Cardiac muscle cell (in vitro differentiated cells and primary cell): ENCODE measurements around the gene SLF2. TPM values are rescaled to one million over a fixed set of nuclear protein-coding genes. Genes with fewer than 3 reads are reported as not detected.
A peak's percentile ranks its signal among the peaks of the same experiment; 100 is the strongest.

Experiments
- DNase-seq, 2 donors: peaks; one replicate each; pipeline versions ENCODE4 v3.0.0 to v3.0.0-alpha.2; 2010 to 2017; ENCODE audit warnings: low read depth in 1 of 2, low spot score in 1 of 2
- H3K27ac ChIP-seq: fragments of 200-600 bp; sonication (generic); 2 replicates; pipeline ENCODE4 v1.5.1; 2016
- H3K27me3 ChIP-seq: fragments of 200-600 bp; sonication (generic); 2 replicates; pipeline ENCODE4 v1.6.0; 2016; ENCODE audit warnings: control low read depth
- H3K36me3 ChIP-seq: fragments of 200-600 bp; sonication (generic); 2 replicates; pipeline ENCODE4 v1.5.1; 2016; ENCODE audit warnings: control low read depth
- H3K4me1 ChIP-seq: fragments of 200-600 bp; sonication (generic); 2 replicates; pipeline ENCODE4 v1.8.1; 2017; ENCODE audit warnings: low read depth, mild to moderate bottlenecking, mixed run types
- H3K4me3 ChIP-seq: fragments of 200-600 bp; sonication (generic); 2 replicates; pipeline ENCODE4 v1.5.1; 2016; ENCODE audit warnings: mild to moderate bottlenecking
- H3K9me3 ChIP-seq: fragments of 200-600 bp; sonication (generic); 2 replicates; pipeline ENCODE4 v1.5.1; 2017; ENCODE audit warnings: low read depth, mild to moderate bottlenecking, control low read depth
- polyA plus RNA-seq: library from polyadenylated mRNA; unstranded; fragments of >200 nt; fragmentation: Nextera tagmentation; extraction: Ambion mirVana; gene quantifications from 2 replicates; pipeline ENCODE4 v1.2.1, GENCODE V29; 2016
- total RNA-seq: library from RNA; depleted of rRNA; stranded (reverse); fragments of >200 nt; gene quantifications from 2 replicates; pipeline ENCODE4 v1.2.3, GENCODE V29; 2016
- TF ChIP-seq, protein P1 (sequence below): IDR thresholded peaks from 2 replicates; pipeline ENCODE4 v1.5.1; 2012; ENCODE audit warnings: low read depth, mild to moderate bottlenecking, low read length

The SLF2 gene
- total and polyA plus RNA-seq, 2 experiments from 2014 or later, result 33.7 to 37.8 TPM

DNA sequence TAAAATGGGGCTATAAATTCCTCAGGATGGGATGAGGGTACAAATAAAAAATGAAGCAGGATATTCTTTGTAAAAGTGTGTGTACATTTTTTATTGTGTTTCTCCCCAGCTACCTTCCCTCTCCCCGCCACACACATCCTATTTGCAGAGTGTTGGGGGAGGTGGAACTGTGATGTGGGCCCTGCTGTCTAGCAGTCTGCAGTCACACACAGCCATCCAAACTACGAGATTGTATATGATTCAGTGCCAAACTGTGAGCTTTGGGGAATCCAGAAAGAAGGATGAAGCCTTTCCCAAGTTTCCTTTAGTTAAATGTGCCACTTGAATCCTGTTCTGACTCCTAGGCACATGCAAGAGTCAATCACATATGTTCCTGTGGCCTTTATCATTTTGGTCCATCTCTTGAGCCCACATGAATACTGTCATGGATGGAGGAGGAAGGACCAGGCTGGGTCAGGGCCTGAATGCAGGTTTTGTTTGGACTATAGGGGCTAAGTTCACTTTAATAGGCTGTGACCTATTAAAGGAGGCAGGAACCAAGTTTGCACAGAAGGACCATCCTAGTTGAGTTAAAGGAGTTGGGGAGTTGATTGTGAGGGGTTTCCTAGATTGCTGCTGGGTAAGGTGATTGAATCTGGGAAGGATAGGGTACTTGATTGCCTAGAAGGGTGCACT, 55.4 kb downstream of the SLF2 start:
- peaks cover 9% of the 10 kb centered on the region for H3K4me1 ChIP-seq
- no peaks in the 10 kb centered on the region for H3K27me3 ChIP-seq
- no peaks in the 10 kb centered on the region for H3K9me3 ChIP-seq
- no peak overlapping the region for H3K27ac ChIP-seq
- peaks cover 1% of the 10 kb centered on the region for H3K36me3 ChIP-seq
- no peak overlapping the region for H3K4me3 ChIP-seq
- no peak for DNase-seq
- TF ChIP-seq, protein P1, sequence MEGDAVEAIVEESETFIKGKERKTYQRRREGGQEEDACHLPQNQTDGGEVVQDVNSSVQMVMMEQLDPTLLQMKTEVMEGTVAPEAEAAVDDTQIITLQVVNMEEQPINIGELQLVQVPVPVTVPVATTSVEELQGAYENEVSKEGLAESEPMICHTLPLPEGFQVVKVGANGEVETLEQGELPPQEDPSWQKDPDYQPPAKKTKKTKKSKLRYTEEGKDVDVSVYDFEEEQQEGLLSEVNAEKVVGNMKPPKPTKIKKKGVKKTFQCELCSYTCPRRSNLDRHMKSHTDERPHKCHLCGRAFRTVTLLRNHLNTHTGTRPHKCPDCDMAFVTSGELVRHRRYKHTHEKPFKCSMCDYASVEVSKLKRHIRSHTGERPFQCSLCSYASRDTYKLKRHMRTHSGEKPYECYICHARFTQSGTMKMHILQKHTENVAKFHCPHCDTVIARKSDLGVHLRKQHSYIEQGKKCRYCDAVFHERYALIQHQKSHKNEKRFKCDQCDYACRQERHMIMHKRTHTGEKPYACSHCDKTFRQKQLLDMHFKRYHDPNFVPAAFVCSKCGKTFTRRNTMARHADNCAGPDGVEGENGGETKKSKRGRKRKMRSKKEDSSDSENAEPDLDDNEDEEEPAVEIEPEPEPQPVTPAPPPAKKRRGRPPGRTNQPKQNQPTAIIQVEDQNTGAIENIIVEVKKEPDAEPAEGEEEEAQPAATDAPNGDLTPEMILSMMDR, result no peak

DNA sequence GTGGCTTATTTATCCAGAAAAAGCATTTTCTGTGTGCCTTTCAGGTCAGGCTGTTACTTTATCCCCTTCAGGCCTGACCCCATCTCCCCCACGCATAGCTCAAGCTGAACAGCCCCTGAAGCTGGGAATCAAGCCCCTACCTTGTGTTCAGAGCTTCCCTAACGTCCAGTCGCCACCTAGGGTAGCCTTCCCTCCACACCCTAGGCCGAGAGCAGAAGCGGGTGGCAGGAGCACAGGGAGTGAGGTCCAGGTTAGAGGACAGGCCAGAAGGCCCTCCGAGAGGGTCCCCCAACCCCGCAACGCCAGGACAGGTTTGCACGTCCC, 56.1 kb downstream of the SLF2 start:
- TF ChIP-seq, protein P1, result no peak
- no peaks in the 10 kb centered on the region for H3K27me3 ChIP-seq
- H3K36me3 ChIP-seq, result no peaks in the 10 kb centered on the region
- no peak for DNase-seq
- H3K4me3 ChIP-seq, result peak overlapping the region; percentile 81
- H3K4me1 ChIP-seq, result peaks cover 9% of the 10 kb centered on the region
- no peaks in the 10 kb centered on the region for H3K9me3 ChIP-seq
- no peak overlapping the region for H3K27ac ChIP-seq

DNA sequence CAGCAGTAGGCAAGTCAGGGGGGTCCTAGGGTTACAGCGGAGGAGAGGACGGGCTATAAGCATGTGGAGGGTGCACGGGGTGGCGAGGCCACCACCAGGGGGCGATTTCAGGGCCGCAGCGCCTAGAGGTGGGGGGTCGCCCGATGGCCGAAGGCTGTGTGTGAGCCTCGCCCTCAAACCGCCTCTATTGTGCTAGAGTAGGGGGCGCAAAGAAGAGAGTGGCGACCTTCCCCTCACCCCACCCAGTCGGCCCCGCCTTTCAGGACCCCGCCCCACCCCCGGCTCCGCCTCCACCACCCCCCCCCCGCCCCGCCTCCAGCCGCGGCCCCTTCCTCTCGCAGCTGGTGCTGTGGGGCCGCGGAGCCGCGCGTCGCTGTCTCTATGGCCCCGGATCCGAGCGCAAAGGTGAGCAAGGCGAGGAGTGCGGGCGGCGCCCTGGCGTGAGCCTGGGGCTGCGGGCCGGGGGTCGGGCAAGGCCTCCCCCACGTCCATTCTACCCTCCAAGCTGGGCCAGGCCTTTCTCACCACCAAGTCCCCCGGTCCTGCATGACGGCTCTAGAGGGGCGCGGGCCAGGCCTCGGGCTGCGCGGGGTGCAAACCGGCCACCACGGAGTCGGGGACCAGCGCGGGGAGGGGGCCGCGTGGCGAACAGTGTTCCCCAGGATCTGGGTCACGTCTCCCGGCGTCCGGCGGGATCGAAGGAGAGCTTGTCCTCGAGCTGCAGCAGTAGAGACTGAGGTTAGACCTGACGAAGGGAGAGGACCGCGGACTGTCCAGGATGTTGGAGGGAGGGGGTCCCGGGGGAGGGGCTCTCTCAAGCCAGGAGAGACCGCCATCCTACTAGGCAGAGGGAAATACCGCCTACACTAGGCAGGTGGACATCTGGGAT, 56.7 kb downstream of the SLF2 start, which contains the start of gene SEMA4G:
TSS of gene SEMA4G (plus strand) at position 318 of the 889 bp plus-strand sequence. CDS start 3,409 bp downstream, outside the sequence.
- Histone ChIP-seq H3K27me3 (no peaks in the 10 kb centered on the region), H3K9me3 (no peaks in the 10 kb centered on the region), H3K36me3 (no peaks in the 10 kb centered on the region), H3K4me3 (peak within 1 kb of the TSS; percentile 81), H3K4me1 (peaks cover 9% of the 10 kb centered on the region), H3K27ac (no peak within 1 kb of the TSS)
- peak; percentile 48 to 80 for DNase-seq
- TF ChIP-seq, protein P1, result peak; percentile 72

DNA sequence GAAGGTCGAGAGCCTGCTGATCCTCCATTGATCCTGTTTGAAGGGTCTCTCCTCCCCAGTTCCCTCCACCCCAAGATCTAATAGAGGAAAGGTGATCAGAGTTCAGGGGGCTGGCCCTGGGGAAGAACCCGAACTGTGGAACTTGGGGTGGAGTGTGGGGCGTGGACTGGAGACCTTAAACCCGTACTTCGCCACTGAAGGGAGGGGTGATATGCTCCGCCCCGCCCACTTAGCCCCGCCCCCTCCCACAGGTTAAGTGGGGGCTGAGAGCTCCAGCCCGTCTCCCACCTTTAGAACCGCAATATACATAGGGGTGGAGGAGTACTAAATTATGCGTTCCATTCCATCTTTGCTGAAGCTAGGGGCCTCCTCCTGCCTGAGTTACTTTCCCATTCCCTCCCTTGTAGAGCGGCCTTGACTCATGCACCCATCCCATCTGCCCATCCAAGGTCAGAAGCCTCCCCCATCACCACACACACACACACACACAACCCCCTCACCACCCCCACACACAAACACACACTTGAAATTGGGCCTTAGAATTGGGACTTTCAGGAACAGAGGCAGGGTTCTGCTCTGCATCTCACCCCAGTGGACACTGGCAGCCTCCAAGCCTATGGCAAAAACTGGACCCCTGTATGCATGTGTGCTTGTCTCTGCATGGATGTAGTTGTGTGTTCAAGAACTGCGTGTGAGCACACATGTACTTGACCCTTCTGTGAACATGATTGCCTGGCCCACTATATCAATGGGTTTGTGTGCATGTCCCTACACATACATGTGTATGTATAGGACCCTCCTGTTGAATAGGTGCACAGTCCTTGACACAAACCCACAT, 57.5 kb downstream of the SLF2 start:
- Histone ChIP-seq H3K36me3 (no peaks in the 10 kb centered on the region), H3K9me3 (no peaks in the 10 kb centered on the region), H3K27me3 (no peaks in the 10 kb centered on the region), H3K4me1 (peaks cover 9% of the 10 kb centered on the region), H3K27ac (no peak overlapping the region), H3K4me3 (peak overlapping the region; percentile 81)
- no peak for DNase-seq
- TF ChIP-seq, protein P1, result no peak
